Astrocyte (in vitro differentiated cells and primary cell): Measurements from ENCODE around the gene STEAP1. TPM values are rescaled to one million over a fixed set of nuclear protein-coding genes. Genes with fewer than 3 reads are reported as not detected.

Experiments
- DNase-seq: peaks from one replicate; pipeline ENCODE4 v3.0.0-alpha.2; 2010; ENCODE audit warnings: low read depth
- FAIRE-seq: peaks from 2 replicates; lab custom pipeline; 2011; peaks lifted over from hg19 to GRCh38; lab: Jason Lieb, UNC
- H2AFZ ChIP-seq: 2 replicates; pipeline ENCODE4 v1.6.0; 2012; ENCODE audit warnings: low read depth, low read length, inconsistent platforms
- H3K27ac ChIP-seq: 2 replicates; pipeline ENCODE4 v1.5.1; 2011; ENCODE audit warnings: low read depth, low read length, inconsistent platforms
- H3K27me3 ChIP-seq: 2 replicates; pipeline ENCODE4 v1.6.0; 2011; ENCODE audit warnings: low read length, inconsistent platforms; ENCODE audit not compliant: insufficient read depth
- H3K36me3 ChIP-seq: 2 replicates; pipeline ENCODE4 v1.5.1; 2011; ENCODE audit warnings: low read length, inconsistent platforms; ENCODE audit not compliant: insufficient read depth
- H3K4me1 ChIP-seq: 2 replicates; pipeline ENCODE4 v1.5.1; 2011; ENCODE audit warnings: low read length, inconsistent platforms; ENCODE audit not compliant: insufficient read depth
- H3K4me2 ChIP-seq: 2 replicates; pipeline ENCODE4 v1.6.0; 2012; ENCODE audit warnings: low read length, inconsistent platforms
- H3K4me3 ChIP-seq: 2 replicates; pipeline ENCODE4 v1.5.1; 2011; ENCODE audit warnings: low read depth, mild to moderate bottlenecking, low read length, inconsistent platforms; ENCODE audit not compliant: insufficient read depth
- H3K79me2 ChIP-seq: 2 replicates; pipeline ENCODE4 v1.6.0; 2012; ENCODE audit warnings: mild to moderate bottlenecking, low read length, inconsistent platforms; ENCODE audit not compliant: insufficient read depth
- H3K9ac ChIP-seq: 2 replicates; pipeline ENCODE4 v1.6.0; 2012; ENCODE audit warnings: mild to moderate bottlenecking, low read length, inconsistent platforms
- H3K9me3 ChIP-seq: 2 replicates; pipeline ENCODE4 v1.5.1; 2012; ENCODE audit warnings: low read depth, mild to moderate bottlenecking, low read length, inconsistent platforms; ENCODE audit not compliant: insufficient read depth
- H4K20me1 ChIP-seq: 2 replicates; pipeline ENCODE4 v1.6.0; 2012; ENCODE audit warnings: low read length, inconsistent platforms; ENCODE audit not compliant: insufficient read depth
- H3K27ac Mint-ChIP-seq: one replicate; pipeline ENCODE4 v1.8.0; 2021; ENCODE audit warnings: mild to moderate bottlenecking, mixed read lengths; ENCODE audit not compliant: unreplicated experiment
- H3K27me3 Mint-ChIP-seq: one replicate; pipeline ENCODE4 v1.8.0; 2021; ENCODE audit warnings: low read depth, mixed read lengths; ENCODE audit not compliant: unreplicated experiment
- H3K36me3 Mint-ChIP-seq: one replicate; pipeline ENCODE4 v1.8.0; 2021; ENCODE audit warnings: low read depth, mixed read lengths; ENCODE audit not compliant: unreplicated experiment
- H3K4me1 Mint-ChIP-seq: one replicate; pipeline ENCODE4 v1.8.0; 2021; ENCODE audit warnings: low read depth, mixed read lengths; ENCODE audit not compliant: unreplicated experiment
- H3K4me3 Mint-ChIP-seq: one replicate; pipeline ENCODE4 v1.8.0; 2021; ENCODE audit warnings: mild to moderate bottlenecking, moderate library complexity, mixed read lengths; ENCODE audit not compliant: unreplicated experiment
- H3K9me3 Mint-ChIP-seq: one replicate; pipeline ENCODE4 v1.8.0; 2021; ENCODE audit warnings: mild to moderate bottlenecking, mixed read lengths; ENCODE audit not compliant: unreplicated experiment
- EZH2 ChIP-seq: IDR thresholded peaks from 2 replicates; pipeline ENCODE4 v1.6.1; 2012; ENCODE audit warnings: mild to moderate bottlenecking, low read length, inconsistent platforms; ENCODE audit not compliant: insufficient read depth
- total RNA-seq: library from RNA; stranded (reverse); gene quantifications from 2 replicates; pipeline ENCODE4 v1.2.1, GENCODE V29; 2021
- TF ChIP-seq, protein P1 (sequence below): IDR thresholded peaks from 2 replicates; pipeline ENCODE4 v1.5.1; 2011; ENCODE audit warnings: low read depth, mild to moderate bottlenecking, inconsistent platforms, low read length, moderate library complexity; ENCODE audit not compliant: insufficient read depth

STEAP1 gene
- total RNA-seq, 1 donor from 2014 or later: 6.2 TPM

DNA sequence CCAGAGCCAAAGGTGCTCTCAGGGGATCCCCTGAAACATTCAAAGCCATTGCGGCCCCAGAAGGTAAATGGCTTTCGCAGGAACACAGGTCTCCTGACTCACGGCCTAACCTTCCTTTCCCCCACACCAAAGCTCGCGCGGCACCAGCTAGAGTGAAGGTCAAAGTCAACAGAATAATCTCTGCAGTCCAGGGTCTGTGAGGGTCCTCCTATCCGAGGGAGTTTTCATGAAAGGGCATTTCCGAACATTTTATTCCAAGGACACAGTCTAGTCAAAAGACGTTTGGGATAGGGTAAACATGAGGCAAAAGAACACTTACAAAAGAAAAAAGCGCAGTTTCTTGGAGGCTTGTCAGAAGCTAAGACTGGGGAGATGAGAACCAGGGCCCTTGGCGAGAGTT, 56.7 kb downstream of the STEAP1 start:
- peak overlapping the region; percentile 93 for H3K4me2 ChIP-seq
- no peaks in the 10 kb centered on the region for H3K36me3 Mint-ChIP-seq
- peak overlapping the region; percentile 89 for H2AFZ ChIP-seq
- peak overlapping the region; percentile 65 for H3K9ac ChIP-seq
- FAIRE-seq: peak; percentile 13
- no peaks in the 10 kb centered on the region for H4K20me1 ChIP-seq
- DNase-seq: no peak
- H3K27me3 Mint-ChIP-seq: peaks cover 4% of the 10 kb centered on the region
- H3K79me2 ChIP-seq: no peaks in the 10 kb centered on the region
- H3K4me3 Mint-ChIP-seq: peak overlapping the region; percentile 82
- peaks cover 5% of the 10 kb centered on the region for H3K4me1 Mint-ChIP-seq
- no peak overlapping the region for H3K27ac ChIP-seq
- peak overlapping the region; percentile 79 for H3K27ac Mint-ChIP-seq
- no peaks in the 10 kb centered on the region for H3K9me3 ChIP-seq
- TF ChIP-seq EZH2: no peak
- TF ChIP-seq, protein P1, sequence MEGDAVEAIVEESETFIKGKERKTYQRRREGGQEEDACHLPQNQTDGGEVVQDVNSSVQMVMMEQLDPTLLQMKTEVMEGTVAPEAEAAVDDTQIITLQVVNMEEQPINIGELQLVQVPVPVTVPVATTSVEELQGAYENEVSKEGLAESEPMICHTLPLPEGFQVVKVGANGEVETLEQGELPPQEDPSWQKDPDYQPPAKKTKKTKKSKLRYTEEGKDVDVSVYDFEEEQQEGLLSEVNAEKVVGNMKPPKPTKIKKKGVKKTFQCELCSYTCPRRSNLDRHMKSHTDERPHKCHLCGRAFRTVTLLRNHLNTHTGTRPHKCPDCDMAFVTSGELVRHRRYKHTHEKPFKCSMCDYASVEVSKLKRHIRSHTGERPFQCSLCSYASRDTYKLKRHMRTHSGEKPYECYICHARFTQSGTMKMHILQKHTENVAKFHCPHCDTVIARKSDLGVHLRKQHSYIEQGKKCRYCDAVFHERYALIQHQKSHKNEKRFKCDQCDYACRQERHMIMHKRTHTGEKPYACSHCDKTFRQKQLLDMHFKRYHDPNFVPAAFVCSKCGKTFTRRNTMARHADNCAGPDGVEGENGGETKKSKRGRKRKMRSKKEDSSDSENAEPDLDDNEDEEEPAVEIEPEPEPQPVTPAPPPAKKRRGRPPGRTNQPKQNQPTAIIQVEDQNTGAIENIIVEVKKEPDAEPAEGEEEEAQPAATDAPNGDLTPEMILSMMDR: no peak
- H3K4me3 ChIP-seq: peak overlapping the region; percentile 61
- H3K36me3 ChIP-seq: no peaks in the 10 kb centered on the region
- H3K27me3 ChIP-seq: peaks cover 5% of the 10 kb centered on the region
- H3K9me3 Mint-ChIP-seq: no peaks in the 10 kb centered on the region
- H3K4me1 ChIP-seq: peaks cover 12% of the 10 kb centered on the region

DNA sequence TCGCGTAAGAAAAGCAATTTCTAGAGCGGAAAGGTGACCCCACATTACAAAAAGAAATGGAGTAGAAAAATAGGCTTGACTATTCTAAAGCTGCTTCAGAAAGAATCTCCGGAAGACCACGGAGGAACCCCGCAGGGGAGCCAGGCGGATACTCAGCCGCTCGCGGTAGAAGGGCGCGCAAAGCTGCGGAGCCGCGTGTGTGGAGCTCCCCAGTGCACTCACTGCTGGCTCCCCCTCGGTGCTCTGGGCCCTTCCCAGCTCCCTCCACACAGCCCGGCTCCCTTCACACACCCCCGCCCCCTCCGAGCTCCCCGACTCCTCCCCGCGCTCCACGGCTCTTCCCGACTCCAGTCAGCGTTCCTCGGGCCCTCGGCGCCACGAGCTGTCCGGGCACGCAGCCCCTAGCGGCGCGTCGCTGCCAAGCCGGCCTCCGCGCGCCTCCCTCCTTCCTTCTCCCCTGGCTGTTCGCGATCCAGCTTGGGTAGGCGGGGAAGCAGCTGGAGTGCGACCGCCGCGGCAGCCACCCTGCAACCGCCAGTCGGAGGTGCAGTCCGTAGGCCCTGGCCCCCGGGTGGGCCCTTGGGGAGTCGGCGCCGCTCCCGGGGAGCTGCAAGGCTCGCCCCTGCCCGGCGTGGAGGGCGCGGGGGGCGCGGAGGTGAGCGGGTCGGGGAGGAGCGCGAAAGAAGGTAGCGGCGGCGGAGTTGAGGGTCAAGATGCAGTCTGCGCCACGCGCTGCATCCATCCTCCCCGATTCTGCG, 57.3 kb downstream of the STEAP1 start, which contains the start of gene STEAP2:
Gene STEAP2, plus strand, starts transcription at position 350 of the 758 bp plus-strand sequence. CDS start 13,343 bp downstream, outside the sequence.
- Histone ChIP-seq H3K4me3 (peak within 1 kb of the TSS; percentile 61), H3K9ac (peak within 1 kb of the TSS; percentile 65), H3K9me3 (no peaks in the 10 kb centered on the region), H3K79me2 (no peaks in the 10 kb centered on the region), H3K4me1 (peaks cover 12% of the 10 kb centered on the region), H3K27me3 (peaks cover 5% of the 10 kb centered on the region), H3K27ac (no peak within 1 kb of the TSS), H4K20me1 (no peaks in the 10 kb centered on the region), H2AFZ (peak within 1 kb of the TSS; percentile 89), H3K36me3 (no peaks in the 10 kb centered on the region), H3K4me2 (peak within 1 kb of the TSS; percentile 93)
- peak; percentile 87 for DNase-seq
- Mint-ChIP-seq H3K27me3 (peaks cover 4% of the 10 kb centered on the region), H3K36me3 (no peaks in the 10 kb centered on the region), H3K9me3 (no peaks in the 10 kb centered on the region), H3K4me1 (peaks cover 5% of the 10 kb centered on the region), H3K27ac (peak within 1 kb of the TSS; percentile 79), H3K4me3 (peak within 1 kb of the TSS; percentile 82)
- no peak for TF ChIP-seq EZH2
- TF ChIP-seq, protein P1: peak; percentile 26
- no peak for FAIRE-seq

DNA sequence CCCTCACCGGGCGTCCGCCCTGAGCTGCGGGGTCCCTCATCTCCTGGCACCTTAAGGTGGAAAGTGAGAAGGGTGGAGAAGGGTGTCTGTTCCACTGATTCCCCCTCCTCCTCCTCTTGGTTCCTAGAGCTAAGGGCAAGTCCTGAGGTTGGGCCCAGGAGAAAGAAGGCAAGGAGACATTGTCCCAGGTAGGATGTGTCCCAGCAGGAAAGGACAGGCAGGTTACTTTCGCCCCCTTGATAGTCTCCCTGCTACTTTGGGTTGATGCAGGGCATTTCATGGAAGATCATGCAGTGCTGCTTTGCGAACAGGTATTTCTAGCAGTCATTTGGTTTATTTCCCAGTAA, 57.9 kb downstream of the STEAP1 start:
- Mint-ChIP-seq H3K4me3 (peak overlapping the region; percentile 82), H3K27ac (no peak overlapping the region), H3K9me3 (no peaks in the 10 kb centered on the region), H3K27me3 (peaks cover 4% of the 10 kb centered on the region), H3K36me3 (no peaks in the 10 kb centered on the region), H3K4me1 (peaks cover 5% of the 10 kb centered on the region)
- Histone ChIP-seq H3K27me3 (peaks cover 5% of the 10 kb centered on the region), H2AFZ (peak overlapping the region; percentile 89), H3K4me3 (peak overlapping the region; percentile 61), H3K79me2 (no peaks in the 10 kb centered on the region), H3K36me3 (no peaks in the 10 kb centered on the region), H3K9me3 (no peaks in the 10 kb centered on the region), H3K27ac (no peak overlapping the region), H3K4me2 (peak overlapping the region; percentile 93), H4K20me1 (no peaks in the 10 kb centered on the region), H3K4me1 (peaks cover 12% of the 10 kb centered on the region), H3K9ac (peak overlapping the region; percentile 65)
- no peak for FAIRE-seq
- DNase-seq: no peak
- TF ChIP-seq, protein P1: no peak
- no peak for TF ChIP-seq EZH2
